SU-DHL-6 (cell line): ENCODE results near the gene YPEL4.

Experiments
- H2AFZ ChIP-seq: fragments of 200-600 bp; sonication (generic); 2 replicates; pipeline ENCODE4 v1.6.1; 2014; ENCODE audit warnings: low read depth, mild to moderate bottlenecking, moderate library complexity, mixed read lengths, antibody characterized with exemption, low read length; ENCODE audit not compliant: severe bottlenecking
- H3F3A ChIP-seq: fragments of 200-600 bp; shearing (Covaris generic); 2 replicates; pipeline ENCODE4 v1.6.0; 2016; ENCODE audit warnings: antibody characterized with exemption, mild to moderate bottlenecking; ENCODE audit not compliant: insufficient read depth
- H3K27ac ChIP-seq: fragments of 200-600 bp; sonication (generic); 2 replicates; pipeline ENCODE4 v1.5.1; 2016; ENCODE audit warnings: low read depth, mild to moderate bottlenecking, low read length, moderate library complexity, mixed read lengths
- H3K27me3 ChIP-seq: fragments of 200-600 bp; sonication (generic), shearing (Covaris generic); 2 replicates; pipeline ENCODE4 v1.6.0; 2014; ENCODE audit warnings: mild to moderate bottlenecking, low read length
- H3K36me3 ChIP-seq: fragments of 200-600 bp; sonication (generic); 2 replicates; pipeline ENCODE4 v1.6.1; 2014; ENCODE audit warnings: mild to moderate bottlenecking, low read length, mixed read lengths
- H3K4me2 ChIP-seq: fragments of 300-600, 200-600 bp; shearing (Covaris generic), sonication (generic); 2 replicates; pipeline ENCODE4 v1.6.0; 2014; ENCODE audit warnings: low read length, low read depth, mild to moderate bottlenecking; ENCODE audit not compliant: poor library complexity, severe bottlenecking
- H3K4me3 ChIP-seq: fragments of 200-600 bp; sonication (generic); 2 replicates; pipeline ENCODE4 v1.5.1; 2014; ENCODE audit warnings: antibody characterized with exemption, low read length, mild to moderate bottlenecking, mixed read lengths; ENCODE audit not compliant: insufficient read depth, poor library complexity, severe bottlenecking
- H3K79me2 ChIP-seq: fragments of 200-600 bp; sonication (generic); 2 replicates; pipeline ENCODE4 v1.6.1; 2014; ENCODE audit warnings: mild to moderate bottlenecking, low read length, moderate library complexity; ENCODE audit not compliant: insufficient read depth
- H3K9ac ChIP-seq: fragments of 200-600 bp; sonication (generic); 2 replicates; pipeline ENCODE4 v1.7.0; 2014; ENCODE audit warnings: mild to moderate bottlenecking, low read length
- H3K9me2 ChIP-seq: fragments of 200-600 bp; sonication (generic); replicated peaks from 2 replicates; pipeline ENCODE4 v1.6.1; 2014; ENCODE audit warnings: low read length; ENCODE audit not compliant: insufficient read depth
- H3K9me3 ChIP-seq: fragments of 200-600 bp; sonication (generic); 2 replicates; pipeline ENCODE4 v1.6.1; 2014; ENCODE audit warnings: low read length, mixed read lengths; ENCODE audit not compliant: insufficient read depth
- H4K20me1 ChIP-seq: fragments of 200-600 bp; sonication (generic); 2 replicates; pipeline ENCODE4 v1.6.1; 2014; ENCODE audit warnings: low read depth, mild to moderate bottlenecking, antibody characterized with exemption, low read length, moderate library complexity, mixed read lengths
- EZH2phosphoT487 ChIP-seq: fragments of 200-600 bp; sonication (generic), shearing (Covaris generic); conservative IDR thresholded peaks from 2 replicates; pipeline ENCODE4 v1.6.1; 2018; ENCODE audit warnings: mild to moderate bottlenecking, antibody characterized with exemption, low read length, moderate library complexity, mixed read lengths
- TF ChIP-seq, protein P1 (sequence below): fragments of 200-600 bp; sonication (generic); IDR thresholded peaks from one replicate; pipeline ENCODE4 v1.5.1; 2017; ENCODE audit warnings: antibody characterized with exemption, mild to moderate bottlenecking, low read length, moderate library complexity; ENCODE audit not compliant: insufficient read depth, poor library complexity, severe bottlenecking

The YPEL4 gene

DNA sequence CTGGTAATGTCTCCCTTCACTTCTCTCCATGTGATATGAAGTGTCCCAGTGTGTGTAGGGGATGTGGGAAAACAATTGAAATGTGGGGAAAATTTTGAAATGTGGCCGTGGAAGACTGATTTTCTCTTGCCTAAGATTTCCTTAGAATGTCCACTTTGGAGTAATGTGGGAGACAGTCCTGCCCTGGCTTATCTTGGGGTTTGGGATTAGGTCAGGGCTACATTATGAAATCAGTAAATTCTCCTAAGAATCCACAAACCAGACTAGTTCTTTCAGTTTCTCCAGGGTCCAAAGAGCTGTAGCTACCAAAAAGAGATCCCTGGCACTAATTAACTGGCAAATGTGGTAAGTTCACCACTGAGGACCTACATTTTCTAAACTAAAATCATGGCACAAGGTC, 22.8 kb downstream of the YPEL4 start:
- H3K36me3 ChIP-seq, result no peaks in the 10 kb centered on the region
- H3K79me2 ChIP-seq, result no peaks in the 10 kb centered on the region
- H3K4me2 ChIP-seq, result no peak overlapping the region
- no peaks in the 10 kb centered on the region for H3K9me2 ChIP-seq
- H3F3A ChIP-seq, result no peaks in the 10 kb centered on the region
- H2AFZ ChIP-seq, result no peak overlapping the region
- no peaks in the 10 kb centered on the region for H3K9me3 ChIP-seq
- H3K27me3 ChIP-seq, result no peaks in the 10 kb centered on the region
- no peak for TF ChIP-seq EZH2phosphoT487
- TF ChIP-seq, protein P1, sequence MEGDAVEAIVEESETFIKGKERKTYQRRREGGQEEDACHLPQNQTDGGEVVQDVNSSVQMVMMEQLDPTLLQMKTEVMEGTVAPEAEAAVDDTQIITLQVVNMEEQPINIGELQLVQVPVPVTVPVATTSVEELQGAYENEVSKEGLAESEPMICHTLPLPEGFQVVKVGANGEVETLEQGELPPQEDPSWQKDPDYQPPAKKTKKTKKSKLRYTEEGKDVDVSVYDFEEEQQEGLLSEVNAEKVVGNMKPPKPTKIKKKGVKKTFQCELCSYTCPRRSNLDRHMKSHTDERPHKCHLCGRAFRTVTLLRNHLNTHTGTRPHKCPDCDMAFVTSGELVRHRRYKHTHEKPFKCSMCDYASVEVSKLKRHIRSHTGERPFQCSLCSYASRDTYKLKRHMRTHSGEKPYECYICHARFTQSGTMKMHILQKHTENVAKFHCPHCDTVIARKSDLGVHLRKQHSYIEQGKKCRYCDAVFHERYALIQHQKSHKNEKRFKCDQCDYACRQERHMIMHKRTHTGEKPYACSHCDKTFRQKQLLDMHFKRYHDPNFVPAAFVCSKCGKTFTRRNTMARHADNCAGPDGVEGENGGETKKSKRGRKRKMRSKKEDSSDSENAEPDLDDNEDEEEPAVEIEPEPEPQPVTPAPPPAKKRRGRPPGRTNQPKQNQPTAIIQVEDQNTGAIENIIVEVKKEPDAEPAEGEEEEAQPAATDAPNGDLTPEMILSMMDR, result no peak
- H4K20me1 ChIP-seq, result no peaks in the 10 kb centered on the region
- H3K27ac ChIP-seq, result no peak overlapping the region
- no peak overlapping the region for H3K4me3 ChIP-seq
- no peak overlapping the region for H3K9ac ChIP-seq

DNA sequence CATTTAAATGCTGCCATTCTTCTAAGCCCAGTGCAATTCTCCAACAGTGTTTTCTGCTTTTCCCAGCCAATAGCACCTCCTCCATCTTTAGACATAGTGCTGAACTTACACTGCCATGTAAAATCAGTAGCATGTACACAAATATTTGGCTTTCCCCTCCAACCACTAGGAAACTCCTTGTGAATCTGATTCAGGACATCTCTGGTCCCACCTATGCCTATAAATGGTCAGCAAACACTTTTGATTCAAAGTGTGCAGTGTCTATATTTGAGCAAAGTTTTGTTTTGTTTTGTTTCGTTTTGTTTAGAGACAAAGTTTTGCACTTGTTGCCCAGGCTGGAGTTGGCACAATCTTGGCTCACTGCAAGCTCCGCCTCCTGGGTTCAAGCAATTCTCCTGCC, 24.8 kb downstream of the YPEL4 start:
- no peak overlapping the region for H3K9ac ChIP-seq
- no peaks in the 10 kb centered on the region for H3K27me3 ChIP-seq
- no peaks in the 10 kb centered on the region for H3F3A ChIP-seq
- H4K20me1 ChIP-seq, result no peaks in the 10 kb centered on the region
- no peak overlapping the region for H3K27ac ChIP-seq
- H3K4me2 ChIP-seq, result no peak overlapping the region
- no peak overlapping the region for H3K4me3 ChIP-seq
- no peaks in the 10 kb centered on the region for H3K36me3 ChIP-seq
- H3K9me3 ChIP-seq, result peaks cover 1% of the 10 kb centered on the region; the same call in 1 of the 2 replicates
- H3K9me2 ChIP-seq, result no peaks in the 10 kb centered on the region
- TF ChIP-seq, protein P1, result no peak
- no peak for TF ChIP-seq EZH2phosphoT487
- H2AFZ ChIP-seq, result no peak overlapping the region
- H3K79me2 ChIP-seq, result no peaks in the 10 kb centered on the region

DNA sequence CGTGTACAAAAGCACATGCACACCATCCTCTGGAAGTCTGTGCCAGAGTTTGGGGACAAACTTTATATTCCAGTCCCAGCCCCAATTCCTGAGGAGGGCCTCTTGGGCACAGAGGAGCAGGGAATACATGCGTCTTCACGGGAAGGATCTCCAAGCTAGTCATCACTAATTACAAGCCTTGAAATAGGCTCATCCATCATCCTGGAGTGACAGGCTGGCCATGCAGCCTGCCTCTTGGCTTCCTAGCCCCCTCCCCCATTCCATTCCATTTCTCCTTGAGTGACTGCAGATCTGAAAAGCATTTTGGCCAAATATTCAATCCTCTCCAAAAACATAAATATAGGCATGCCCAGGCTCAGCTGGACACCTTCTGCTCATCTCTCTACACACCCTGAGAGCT, 27.4 kb downstream of the YPEL4 start:
- Histone ChIP-seq H3F3A (no peaks in the 10 kb centered on the region), H2AFZ (no peak overlapping the region), H3K27ac (no peak overlapping the region), H3K36me3 (no peaks in the 10 kb centered on the region), H4K20me1 (no peaks in the 10 kb centered on the region), H3K79me2 (no peaks in the 10 kb centered on the region), H3K9me3 (peaks cover 9% of the 10 kb centered on the region; the same call in 1 of the 2 replicates), H3K9me2 (no peaks in the 10 kb centered on the region), H3K27me3 (no peaks in the 10 kb centered on the region), H3K4me3 (no peak overlapping the region), H3K9ac (no peak overlapping the region), H3K4me2 (no peak overlapping the region)
- TF ChIP-seq, protein P1, result no peak
- no peak for TF ChIP-seq EZH2phosphoT487

DNA sequence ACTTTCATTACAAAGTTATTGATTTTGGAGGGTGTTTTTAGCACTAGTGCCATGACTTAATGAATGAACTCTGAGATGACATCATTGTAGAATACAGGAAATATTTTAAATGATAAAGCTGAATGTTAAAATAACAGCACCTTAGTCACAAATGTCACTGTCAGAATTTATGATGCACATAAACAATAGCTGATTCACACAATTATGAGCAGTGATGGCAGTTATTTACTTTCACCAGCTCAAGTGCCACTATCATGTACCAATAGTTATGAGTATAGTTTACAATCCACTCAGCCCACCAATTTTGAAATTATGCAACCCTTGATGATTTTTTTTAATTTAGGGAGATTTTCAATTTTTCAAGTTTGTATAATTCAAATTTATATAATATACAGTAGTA, 29.2 kb downstream of the YPEL4 start:
- Histone ChIP-seq H2AFZ (no peak overlapping the region), H3K9me2 (no peaks in the 10 kb centered on the region), H3K9me3 (peaks cover 9% of the 10 kb centered on the region; the same call in 1 of the 2 replicates), H4K20me1 (no peaks in the 10 kb centered on the region), H3K4me2 (no peak overlapping the region), H3F3A (no peaks in the 10 kb centered on the region), H3K36me3 (no peaks in the 10 kb centered on the region), H3K4me3 (no peak overlapping the region), H3K79me2 (no peaks in the 10 kb centered on the region), H3K27ac (no peak overlapping the region), H3K27me3 (no peaks in the 10 kb centered on the region), H3K9ac (no peak overlapping the region)
- no peak for TF ChIP-seq EZH2phosphoT487
- TF ChIP-seq, protein P1, result no peak
